GM21825 (cell line): ENCODE results near the gene C10orf62.
"Not testable (repeated sequence)": the region's sequence is repeated elsewhere in the genome, so short reads cannot be mapped to it uniquely, and the experiment has no call there.

Source experiments
- ATAC-seq: cut with Tn5 transposase; IDR thresholded peaks from one replicate; pipeline ENCODE4 v1.9.1; 2021; ENCODE audit warnings: mild to moderate bottlenecking, moderate library complexity; ENCODE audit not compliant: unreplicated experiment

Gene C10orf62

GRCh38 chr10:97564776-97565175 lies 24.7 kb upstream of the C10orf62 start:
- no peak for ATAC-seq

- ATAC-seq: no peak
These were observed 23.1 kb upstream of the C10orf62 start for GRCh38 chr10:97566336-97566996.

- ATAC-seq: no peak
These were observed 21.6 kb upstream of the C10orf62 start for GRCh38 chr10:97567891-97568290.

- ATAC-seq: no peak
These were observed 19.3 kb upstream of the C10orf62 start for GRCh38 chr10:97570146-97570788.

- ATAC-seq: no peak
These were observed 18.6 kb upstream of the C10orf62 start for GRCh38 chr10:97570789-97571471.

- ATAC-seq: no peak
These were observed 17.9 kb upstream of the C10orf62 start for GRCh38 chr10:97571622-97572021.

GRCh38 chr10:97572214-97572989 lies 17.1 kb upstream of the C10orf62 start, which contains the start of gene ANKRD2:
Gene ANKRD2, plus strand, starts transcription at chr10:97572779. Its CDS starts 10 bp downstream, at chr10:97572789.
- no peak for ATAC-seq

- no peak for ATAC-seq
These were observed 16.5 kb upstream of the C10orf62 start for GRCh38 chr10:97573021-97573420.

GRCh38 chr10:97573672-97574071 lies 15.8 kb upstream of the C10orf62 start:
- ATAC-seq: no peak

GRCh38 chr10:97574374-97575126 lies 15.0 kb upstream of the C10orf62 start:
- ATAC-seq: no peak

- ATAC-seq: no peak
These were observed 14.3 kb upstream of the C10orf62 start for GRCh38 chr10:97575127-97575668.

GRCh38 chr10:97576487-97576886 lies 13.0 kb upstream of the C10orf62 start:
- not testable (repeated sequence) for ATAC-seq

GRCh38 chr10:97577701-97578100 lies 11.8 kb upstream of the C10orf62 start:
- no peak for ATAC-seq

- ATAC-seq: no peak
These were observed 11.2 kb upstream of the C10orf62 start for GRCh38 chr10:97578171-97578844.

- no peak for ATAC-seq
These were observed 8.8 kb upstream of the C10orf62 start for GRCh38 chr10:97580421-97581367.

- ATAC-seq: no peak
These were observed 7.4 kb upstream of the C10orf62 start for GRCh38 chr10:97582169-97582568.

- ATAC-seq: no peak
These were observed 6.0 kb upstream of the C10orf62 start for GRCh38 chr10:97583476-97583875.

GRCh38 chr10:97584060-97584797 lies 5.3 kb upstream of the C10orf62 start, which contains the start of gene HOGA1:
Gene HOGA1, plus strand, starts transcription at chr10:97584389. Its CDS starts 315 bp downstream, at chr10:97584704.
- ATAC-seq: no peak
